Stimulated activated CD8-positive, alpha-beta memory T cell treated with anti-CD3 and anti-CD28 coated beads, Interleukin-4, amount 100 ng/mL, for 48 hours (primary cell): ENCODE data around the gene FARS2.

ENCODE experiments used
- DNase-seq: peaks from one replicate; pipeline ENCODE4 v3.0.0-alpha.2; 2020

The FARS2 gene

GRCh38 chr6:5599127-5599526 is 337.8 kb downstream of the FARS2 start:
- DNase-seq, result no peak

- DNase-seq, result no peak
These were observed 344.6 kb downstream of the FARS2 start for GRCh38 chr6:5605937-5606336.

GRCh38 chr6:5606546-5606945 is 345.2 kb downstream of the FARS2 start:
- DNase-seq, result no peak

GRCh38 chr6:5610640-5611039 is 349.3 kb downstream of the FARS2 start:
- no peak for DNase-seq

GRCh38 chr6:5617179-5617578 is 355.9 kb downstream of the FARS2 start:
- no peak for DNase-seq

GRCh38 chr6:5619249-5619648 is 357.9 kb downstream of the FARS2 start:
- peak; percentile 36 for DNase-seq

- DNase-seq, result no peak
These were observed 361.1 kb downstream of the FARS2 start for GRCh38 chr6:5622276-5623005.

GRCh38 chr6:5623769-5624168 is 362.5 kb downstream of the FARS2 start:
- no peak for DNase-seq

GRCh38 chr6:5624256-5624655 is 362.9 kb downstream of the FARS2 start:
- no peak for DNase-seq

- no peak for DNase-seq
These were observed 365.6 kb downstream of the FARS2 start for GRCh38 chr6:5626727-5627426.

GRCh38 chr6:5630636-5631035 is 369.3 kb downstream of the FARS2 start:
- no peak for DNase-seq

GRCh38 chr6:5632348-5632935 is 371.1 kb downstream of the FARS2 start:
- DNase-seq, result no peak

GRCh38 chr6:5634525-5634924 is 373.2 kb downstream of the FARS2 start:
- DNase-seq, result no peak

GRCh38 chr6:5636210-5637030 is 375.1 kb downstream of the FARS2 start:
- no peak for DNase-seq

- no peak for DNase-seq
These were observed 376.4 kb downstream of the FARS2 start for GRCh38 chr6:5637714-5638113.

- no peak for DNase-seq
These were observed 377.4 kb downstream of the FARS2 start for GRCh38 chr6:5638666-5639065.

- DNase-seq, result no peak
These were observed 377.9 kb downstream of the FARS2 start for GRCh38 chr6:5639193-5639592.

- DNase-seq, result no peak
These were observed 379.3 kb downstream of the FARS2 start for GRCh38 chr6:5640614-5641013.

- DNase-seq, result no peak
These were observed 383.3 kb downstream of the FARS2 start for GRCh38 chr6:5644523-5645185.

- no peak for DNase-seq
These were observed 384.3 kb downstream of the FARS2 start for GRCh38 chr6:5645328-5646290.

- no peak for DNase-seq
These were observed 391.3 kb downstream of the FARS2 start for GRCh38 chr6:5652406-5653137.
